ENCODE results near the gene RBMS1. TPM values are rescaled to one million over a fixed set of nuclear protein-coding genes. Genes with fewer than 3 reads are reported as not detected.

The RBMS1 gene
- total RNA-seq, 1 experiment from 2014 or later, result 61.9 TPM

DNA sequence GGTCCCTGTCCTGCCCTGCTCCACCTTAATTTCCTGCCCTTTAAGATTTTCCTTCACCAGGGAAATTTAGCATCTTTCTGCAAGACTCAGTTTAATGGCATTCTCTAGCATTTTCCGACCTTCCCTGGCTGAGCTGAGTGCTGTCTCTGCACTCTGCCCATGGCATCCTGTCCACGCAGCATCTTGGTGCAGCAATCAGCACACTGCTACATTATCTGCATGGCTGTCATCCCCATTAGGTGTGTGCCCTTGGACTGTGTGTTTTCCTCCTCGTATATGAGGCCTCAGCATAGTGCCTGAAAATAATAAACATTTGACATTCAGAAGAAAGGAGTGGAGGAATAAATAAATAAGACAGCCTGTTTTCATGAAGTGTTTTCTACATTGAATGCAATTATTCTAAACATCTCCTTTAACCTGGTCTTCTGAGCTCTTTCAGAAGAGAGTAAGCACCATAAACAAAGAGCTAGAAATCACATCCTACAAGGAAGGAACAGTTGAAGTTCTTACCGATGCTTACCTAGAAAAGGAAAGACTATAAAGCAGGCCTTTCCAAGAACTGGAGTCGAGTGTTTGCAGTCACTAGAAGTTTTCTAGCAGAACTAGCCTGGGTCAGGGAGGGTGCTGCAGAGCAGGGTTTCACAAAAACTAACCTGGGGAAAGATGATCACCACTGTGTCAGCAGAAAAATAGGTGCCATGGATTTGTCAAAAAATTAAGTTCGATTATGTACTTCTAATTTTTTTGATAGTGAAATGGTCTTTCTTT lies 162.2 kb downstream of the RBMS1 start:
- intact Hi-C loops (cut with micrococcal nuclease; ENCODE audit: unreplicated experiment), result no loop called here
- H3K27ac Mint-ChIP-seq (ENCODE audit: unreplicated experiment), result no peak overlapping the region
- no peaks in the 10 kb centered on the region for H3K9me3 Mint-ChIP-seq (ENCODE audit: low read depth, unreplicated experiment)
- CTCF ChIA-PET, result interaction anchor here (0.6 kb wide), 1 partner anchor 35 kb away, joined by 3 read pairs; no protein-coding TSS in a partner anchor
- peaks cover 37% of the 10 kb centered on the region for H3K4me1 Mint-ChIP-seq (ENCODE audit: low read depth, unreplicated experiment)
- H3K27me3 Mint-ChIP-seq (ENCODE audit: unreplicated experiment), result no peaks in the 10 kb centered on the region
- no TSS peak for BruUV-seq (replicated peaks)
- no peak overlapping the region for H3K4me3 Mint-ChIP-seq (ENCODE audit: low read depth, unreplicated experiment)
- TF ChIP-seq, protein P1, sequence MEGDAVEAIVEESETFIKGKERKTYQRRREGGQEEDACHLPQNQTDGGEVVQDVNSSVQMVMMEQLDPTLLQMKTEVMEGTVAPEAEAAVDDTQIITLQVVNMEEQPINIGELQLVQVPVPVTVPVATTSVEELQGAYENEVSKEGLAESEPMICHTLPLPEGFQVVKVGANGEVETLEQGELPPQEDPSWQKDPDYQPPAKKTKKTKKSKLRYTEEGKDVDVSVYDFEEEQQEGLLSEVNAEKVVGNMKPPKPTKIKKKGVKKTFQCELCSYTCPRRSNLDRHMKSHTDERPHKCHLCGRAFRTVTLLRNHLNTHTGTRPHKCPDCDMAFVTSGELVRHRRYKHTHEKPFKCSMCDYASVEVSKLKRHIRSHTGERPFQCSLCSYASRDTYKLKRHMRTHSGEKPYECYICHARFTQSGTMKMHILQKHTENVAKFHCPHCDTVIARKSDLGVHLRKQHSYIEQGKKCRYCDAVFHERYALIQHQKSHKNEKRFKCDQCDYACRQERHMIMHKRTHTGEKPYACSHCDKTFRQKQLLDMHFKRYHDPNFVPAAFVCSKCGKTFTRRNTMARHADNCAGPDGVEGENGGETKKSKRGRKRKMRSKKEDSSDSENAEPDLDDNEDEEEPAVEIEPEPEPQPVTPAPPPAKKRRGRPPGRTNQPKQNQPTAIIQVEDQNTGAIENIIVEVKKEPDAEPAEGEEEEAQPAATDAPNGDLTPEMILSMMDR (IDR thresholded peaks at IDR 0.05; ENCODE audit: unreplicated experiment), result no peak
- no peak for DNase-seq
- peaks cover 5% of the 10 kb centered on the region for H3K36me3 Mint-ChIP-seq (ENCODE audit: insufficient read depth, unreplicated experiment)

DNA sequence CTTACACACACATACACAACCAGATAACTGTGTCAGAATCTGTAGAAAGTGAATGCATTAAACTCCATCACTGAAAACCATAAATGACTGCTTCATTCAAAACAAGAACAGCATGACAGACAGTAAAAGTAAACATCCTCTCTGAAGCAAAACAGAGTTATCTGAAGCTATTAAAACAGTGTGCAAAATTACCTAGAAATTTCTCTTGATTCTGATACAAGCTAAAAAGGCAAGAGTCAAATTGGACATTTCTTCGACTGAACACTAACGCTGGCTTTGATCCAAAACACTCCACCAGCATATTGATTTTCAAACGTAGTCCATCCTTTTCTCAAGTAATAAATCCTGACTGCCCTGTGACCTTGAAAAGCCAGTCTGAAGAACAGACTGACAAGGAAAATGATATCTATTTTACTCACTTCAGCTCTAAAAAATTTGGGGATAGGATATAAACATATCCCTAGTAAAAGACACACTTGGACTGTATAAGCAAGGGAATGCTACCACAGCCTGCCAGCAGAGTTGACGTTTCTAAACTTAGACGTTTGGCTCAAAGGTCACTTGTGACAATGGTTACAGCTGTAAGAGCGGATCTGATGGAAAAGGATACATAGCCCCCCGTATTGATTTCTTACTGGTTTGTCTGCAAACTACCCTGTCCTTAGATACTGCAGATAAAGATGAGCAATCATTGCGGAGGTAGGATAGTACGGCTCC lies 164.6 kb downstream of the RBMS1 start:
- H3K9me3 Mint-ChIP-seq (ENCODE audit: low read depth, unreplicated experiment), result no peaks in the 10 kb centered on the region
- no peak overlapping the region for H3K27ac Mint-ChIP-seq (ENCODE audit: unreplicated experiment)
- no TSS peak for BruUV-seq (replicated peaks)
- H3K27me3 Mint-ChIP-seq (ENCODE audit: unreplicated experiment), result no peaks in the 10 kb centered on the region
- no peak overlapping the region for H3K4me3 Mint-ChIP-seq (ENCODE audit: low read depth, unreplicated experiment)
- intact Hi-C loops (cut with micrococcal nuclease; ENCODE audit: unreplicated experiment), result loop anchor here (5.0 kb wide), 1 partner anchor 588 kb away; no protein-coding TSS in a partner anchor
- DNase-seq, result no peak
- H3K4me1 Mint-ChIP-seq (ENCODE audit: low read depth, unreplicated experiment), result peaks cover 45% of the 10 kb centered on the region
- CTCF ChIA-PET, result no interaction called here
- TF ChIP-seq, protein P1 (IDR thresholded peaks at IDR 0.05; ENCODE audit: unreplicated experiment), result no peak
- peaks cover 5% of the 10 kb centered on the region for H3K36me3 Mint-ChIP-seq (ENCODE audit: insufficient read depth, unreplicated experiment)

- peaks cover 51% of the 10 kb centered on the region for H3K4me1 Mint-ChIP-seq (ENCODE audit: low read depth, unreplicated experiment)
- H3K36me3 Mint-ChIP-seq (ENCODE audit: insufficient read depth, unreplicated experiment), result no peaks in the 10 kb centered on the region
- no peaks in the 10 kb centered on the region for H3K27me3 Mint-ChIP-seq (ENCODE audit: unreplicated experiment)
- H3K9me3 Mint-ChIP-seq (ENCODE audit: low read depth, unreplicated experiment), result no peaks in the 10 kb centered on the region
- H3K27ac Mint-ChIP-seq (ENCODE audit: unreplicated experiment), result no peak overlapping the region
- H3K4me3 Mint-ChIP-seq (ENCODE audit: low read depth, unreplicated experiment), result no peak overlapping the region
- CTCF ChIA-PET, result interaction anchor here (0.7 kb wide), 1 partner anchor 9 kb away, joined by 3 read pairs; no protein-coding TSS in a partner anchor
- no TSS peak for BruUV-seq (replicated peaks)
- DNase-seq, result no peak
- TF ChIP-seq, protein P1 (IDR thresholded peaks at IDR 0.05; ENCODE audit: unreplicated experiment), result no peak
- intact Hi-C loops (cut with micrococcal nuclease; ENCODE audit: unreplicated experiment), result loop anchor here (5.0 kb wide), 1 partner anchor 591 kb away; no protein-coding TSS in a partner anchor
These were observed 166.8 kb downstream of the RBMS1 start for GRCh38 chr2:160326786-160327185.

GRCh38 chr2:160325418-160325817 lies 168.2 kb downstream of the RBMS1 start:
- CTCF ChIA-PET, result interaction anchor here (0.6 to 2.1 kb wide), 4 partner anchors 26 to 669 kb away, joined by 4 to 9 read pairs (median 5); no protein-coding TSS in a partner anchor
- Mint-ChIP-seq H3K4me1 (ENCODE audit: low read depth, unreplicated experiment) (peaks cover 65% of the 10 kb centered on the region), H3K36me3 (ENCODE audit: insufficient read depth, unreplicated experiment) (no peaks in the 10 kb centered on the region), H3K9me3 (ENCODE audit: low read depth, unreplicated experiment) (no peaks in the 10 kb centered on the region), H3K27me3 (ENCODE audit: unreplicated experiment) (no peaks in the 10 kb centered on the region), H3K4me3 (ENCODE audit: low read depth, unreplicated experiment) (no peak overlapping the region), H3K27ac (ENCODE audit: unreplicated experiment) (no peak overlapping the region)
- DNase-seq, result no peak
- BruUV-seq (replicated peaks), result no TSS peak
- intact Hi-C loops (cut with micrococcal nuclease; ENCODE audit: unreplicated experiment), result loop anchor here (2.0 to 5.0 kb wide), 2 partner anchors 592 to 669 kb away; no protein-coding TSS in a partner anchor
- TF ChIP-seq, protein P1 (IDR thresholded peaks at IDR 0.05; ENCODE audit: unreplicated experiment), result no peak

Measured in Calu3 (cell line).